ENCODE data around the gene SLC25A1. TPM values are rescaled to one million over a fixed set of nuclear protein-coding genes. Genes with fewer than 3 reads are reported as not detected.

SLC25A1 gene
- total RNA-seq, 1 experiment from 2014 or later = 120 TPM

GRCh38 chr22:19215360-19215759, 36.8 kb upstream of the SLC25A1 start:
- no peaks in the 10 kb centered on the region for H3K4me1 Mint-ChIP-seq (ENCODE audit: low read depth, unreplicated experiment)

GRCh38 chr22:19214078-19214473, 35.5 kb upstream of the SLC25A1 start:
- H3K27me3 Mint-ChIP-seq (ENCODE audit: unreplicated experiment) = peaks cover 11% of the 10 kb centered on the region
- no peaks in the 10 kb centered on the region for H3K9me3 Mint-ChIP-seq (ENCODE audit: low read depth, unreplicated experiment)
- intact Hi-C loops (cut with micrococcal nuclease; ENCODE audit: unreplicated experiment) = no loop called here
- BruUV-seq (replicated peaks) = no TSS peak
- TF ChIP-seq CTCF (IDR thresholded peaks at IDR 0.05; ENCODE audit: unreplicated experiment) = no peak
- H3K27ac Mint-ChIP-seq (ENCODE audit: unreplicated experiment) = no peak overlapping the region
- CTCF ChIA-PET = interaction anchor here (0.7 kb wide), 1 partner anchor 17 kb away, joined by 4 read pairs; no protein-coding TSS in a partner anchor
- H3K4me3 Mint-ChIP-seq (ENCODE audit: low read depth, unreplicated experiment) = no peak overlapping the region
- no peaks in the 10 kb centered on the region for H3K36me3 Mint-ChIP-seq (ENCODE audit: insufficient read depth, unreplicated experiment)
- no peak for DNase-seq
- no peaks in the 10 kb centered on the region for H3K4me1 Mint-ChIP-seq (ENCODE audit: low read depth, unreplicated experiment)

More at GRCh38 chr22:19215360-19215759, 36.8 kb upstream of the SLC25A1 start:
- intact Hi-C loops (cut with micrococcal nuclease; ENCODE audit: unreplicated experiment) = no loop called here
- BruUV-seq (replicated peaks) = no TSS peak
- H3K27ac Mint-ChIP-seq (ENCODE audit: unreplicated experiment) = no peak overlapping the region
- no peak for TF ChIP-seq CTCF (IDR thresholded peaks at IDR 0.05; ENCODE audit: unreplicated experiment)
- no peak overlapping the region for H3K4me3 Mint-ChIP-seq (ENCODE audit: low read depth, unreplicated experiment)
- no peaks in the 10 kb centered on the region for H3K36me3 Mint-ChIP-seq (ENCODE audit: insufficient read depth, unreplicated experiment)
- no peaks in the 10 kb centered on the region for H3K27me3 Mint-ChIP-seq (ENCODE audit: unreplicated experiment)
- CTCF ChIA-PET = no interaction called here
- no peaks in the 10 kb centered on the region for H3K9me3 Mint-ChIP-seq (ENCODE audit: low read depth, unreplicated experiment)
- DNase-seq = no peak

- no peak for DNase-seq
- Mint-ChIP-seq H3K36me3 (ENCODE audit: insufficient read depth, unreplicated experiment) (no peaks in the 10 kb centered on the region), H3K4me3 (ENCODE audit: low read depth, unreplicated experiment) (no peak overlapping the region), H3K27me3 (ENCODE audit: unreplicated experiment) (peaks cover 11% of the 10 kb centered on the region), H3K27ac (ENCODE audit: unreplicated experiment) (no peak overlapping the region), H3K9me3 (ENCODE audit: low read depth, unreplicated experiment) (no peaks in the 10 kb centered on the region), H3K4me1 (ENCODE audit: low read depth, unreplicated experiment) (no peaks in the 10 kb centered on the region)
- CTCF ChIA-PET = no interaction called here
- no peak for TF ChIP-seq CTCF (IDR thresholded peaks at IDR 0.05; ENCODE audit: unreplicated experiment)
- BruUV-seq (replicated peaks) = no TSS peak
- intact Hi-C loops (cut with micrococcal nuclease; ENCODE audit: unreplicated experiment) = no loop called here
Measured at GRCh38 chr22:19213442-19214077, 35.0 kb upstream of the SLC25A1 start.

GRCh38 chr22:19213001-19213400, 34.5 kb upstream of the SLC25A1 start:
- Mint-ChIP-seq H3K36me3 (ENCODE audit: insufficient read depth, unreplicated experiment) (no peaks in the 10 kb centered on the region), H3K27me3 (ENCODE audit: unreplicated experiment) (peaks cover 11% of the 10 kb centered on the region), H3K27ac (ENCODE audit: unreplicated experiment) (no peak overlapping the region), H3K9me3 (ENCODE audit: low read depth, unreplicated experiment) (no peaks in the 10 kb centered on the region), H3K4me1 (ENCODE audit: low read depth, unreplicated experiment) (no peaks in the 10 kb centered on the region), H3K4me3 (ENCODE audit: low read depth, unreplicated experiment) (no peak overlapping the region)
- intact Hi-C loops (cut with micrococcal nuclease; ENCODE audit: unreplicated experiment) = no loop called here
- DNase-seq = no peak
- no TSS peak for BruUV-seq (replicated peaks)
- TF ChIP-seq CTCF (IDR thresholded peaks at IDR 0.05; ENCODE audit: unreplicated experiment) = no peak
- CTCF ChIA-PET = no interaction called here
